ENCODE data around the gene ALAD.
"Not testable (repeated sequence)": the region's sequence is repeated elsewhere in the genome, so short reads cannot be mapped to it uniquely, and the experiment has no call there.

ALAD gene

DNA sequence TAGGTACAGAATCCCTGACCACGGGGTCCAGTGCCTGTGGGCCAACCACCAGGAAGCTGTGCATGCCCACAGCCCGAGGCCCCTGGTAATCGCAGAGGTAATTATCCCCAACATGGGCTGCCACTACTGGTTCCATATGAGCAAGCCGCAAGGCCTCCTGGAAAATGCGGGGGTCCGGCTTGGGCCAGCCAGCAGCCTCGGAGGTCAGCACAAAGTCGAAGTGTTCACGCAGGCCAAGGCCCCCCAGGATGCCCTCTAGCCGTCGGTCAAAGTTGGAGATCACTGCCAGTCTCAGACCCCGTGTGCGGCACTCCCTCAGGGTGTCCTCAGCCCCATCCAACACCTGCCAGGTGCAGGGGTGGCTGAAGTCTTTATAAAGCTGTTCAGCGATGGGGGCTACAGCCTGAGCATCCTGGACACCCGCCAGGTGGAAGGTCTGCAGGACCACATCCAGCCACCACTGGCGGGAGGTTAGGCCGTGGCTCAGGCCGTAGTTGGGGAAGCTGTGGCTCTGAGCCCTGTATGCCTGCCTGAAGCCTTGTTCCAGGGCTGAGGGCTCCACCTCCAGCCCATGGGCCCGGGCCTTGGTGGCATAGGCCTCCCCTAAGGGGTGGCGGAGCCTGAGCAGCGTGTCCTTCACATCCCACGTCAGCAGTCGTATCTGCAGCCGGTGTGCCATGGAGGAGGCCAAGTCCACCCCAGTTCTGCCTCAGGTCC, 27.2 kb downstream of the ALAD start:
- DNase-seq (ENCODE audit: low read depth in 2 of 2) = no peak

DNA sequence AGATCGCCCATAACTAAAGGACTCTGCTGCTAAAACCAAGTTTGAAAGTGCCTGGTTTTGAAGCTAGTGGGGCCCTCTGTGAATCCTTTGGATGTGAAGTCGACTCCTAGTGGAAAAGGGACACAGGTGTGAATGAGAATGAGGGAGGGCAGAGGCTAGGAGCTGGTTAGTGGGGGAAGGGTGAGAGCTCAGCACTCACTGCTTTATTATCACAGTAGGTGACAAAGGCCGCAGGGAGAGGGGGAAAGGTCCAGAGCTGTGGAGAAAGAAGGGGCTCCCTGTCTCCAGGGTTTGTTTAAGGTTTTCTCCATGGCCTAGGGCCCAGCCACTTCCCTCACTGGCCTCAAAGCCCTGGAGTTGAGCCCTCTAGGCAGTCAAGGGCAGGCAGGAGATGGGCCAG, 27.8 kb downstream of the ALAD start:
- no peak for DNase-seq (ENCODE audit: low read depth in 2 of 2)

DNA sequence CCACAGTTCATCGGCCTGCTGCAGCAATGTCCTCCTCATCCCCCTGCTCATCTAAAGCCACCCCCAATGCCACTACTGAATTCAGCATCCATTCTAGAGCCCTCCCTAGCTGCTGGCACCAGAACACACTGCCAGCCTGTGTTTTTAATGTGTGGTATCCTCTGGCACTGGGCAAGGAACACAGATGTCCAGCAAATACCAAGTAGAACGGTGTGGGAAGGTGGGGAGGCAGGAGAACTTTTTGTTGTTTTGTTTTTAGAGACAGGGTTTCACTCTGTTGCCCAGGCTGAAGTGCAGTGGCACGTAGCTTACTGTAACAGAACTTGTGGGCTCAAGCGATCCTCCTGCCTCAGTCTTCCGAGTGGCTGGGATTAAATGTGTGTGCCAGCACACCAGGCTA, 29.0 kb downstream of the ALAD start:
- DNase-seq (ENCODE audit: low read depth in 2 of 2) = no peak

DNA sequence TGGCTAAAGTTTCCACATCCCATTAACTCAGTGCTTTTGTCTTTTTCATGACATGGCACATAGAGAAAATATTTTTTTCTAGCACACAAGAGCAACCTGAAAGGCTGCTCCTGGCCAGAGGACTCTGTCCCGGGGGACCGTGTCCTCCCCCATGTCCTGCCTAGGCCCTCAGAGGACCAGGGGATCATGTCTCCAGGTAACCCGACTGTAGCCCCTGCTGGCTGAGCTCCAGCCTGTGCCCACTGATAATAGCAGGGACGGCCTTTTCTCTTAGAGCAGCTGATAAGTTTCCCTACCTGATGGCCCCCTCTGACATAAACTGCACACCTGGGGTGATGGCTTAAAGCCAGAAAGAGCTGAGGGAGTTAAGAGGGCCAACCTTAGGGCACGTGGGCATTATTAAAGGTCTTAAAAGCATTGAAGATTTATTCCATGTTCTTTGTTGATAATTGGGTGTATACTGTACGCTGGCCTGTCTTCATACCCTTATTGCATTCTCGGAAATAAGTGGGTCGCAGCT, 30.2 kb downstream of the ALAD start:
- DNase-seq (ENCODE audit: low read depth in 2 of 2) = no peak

DNA sequence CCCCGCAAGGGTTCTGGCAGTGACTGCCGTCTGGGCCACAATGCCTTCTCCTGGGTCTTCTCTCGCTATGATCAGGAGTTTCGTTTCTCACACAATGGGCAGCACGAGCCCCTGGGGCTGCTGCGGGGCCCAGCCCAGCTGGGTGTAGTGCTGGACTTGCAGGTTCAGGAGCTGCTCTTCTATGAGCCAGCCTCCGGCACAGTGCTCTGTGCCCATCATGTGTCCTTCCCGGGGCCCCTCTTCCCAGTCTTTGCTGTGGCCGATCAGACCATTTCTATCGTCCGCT, 31.3 kb downstream of the ALAD start:
- no peak for DNase-seq (ENCODE audit: low read depth in 2 of 2)

DNA sequence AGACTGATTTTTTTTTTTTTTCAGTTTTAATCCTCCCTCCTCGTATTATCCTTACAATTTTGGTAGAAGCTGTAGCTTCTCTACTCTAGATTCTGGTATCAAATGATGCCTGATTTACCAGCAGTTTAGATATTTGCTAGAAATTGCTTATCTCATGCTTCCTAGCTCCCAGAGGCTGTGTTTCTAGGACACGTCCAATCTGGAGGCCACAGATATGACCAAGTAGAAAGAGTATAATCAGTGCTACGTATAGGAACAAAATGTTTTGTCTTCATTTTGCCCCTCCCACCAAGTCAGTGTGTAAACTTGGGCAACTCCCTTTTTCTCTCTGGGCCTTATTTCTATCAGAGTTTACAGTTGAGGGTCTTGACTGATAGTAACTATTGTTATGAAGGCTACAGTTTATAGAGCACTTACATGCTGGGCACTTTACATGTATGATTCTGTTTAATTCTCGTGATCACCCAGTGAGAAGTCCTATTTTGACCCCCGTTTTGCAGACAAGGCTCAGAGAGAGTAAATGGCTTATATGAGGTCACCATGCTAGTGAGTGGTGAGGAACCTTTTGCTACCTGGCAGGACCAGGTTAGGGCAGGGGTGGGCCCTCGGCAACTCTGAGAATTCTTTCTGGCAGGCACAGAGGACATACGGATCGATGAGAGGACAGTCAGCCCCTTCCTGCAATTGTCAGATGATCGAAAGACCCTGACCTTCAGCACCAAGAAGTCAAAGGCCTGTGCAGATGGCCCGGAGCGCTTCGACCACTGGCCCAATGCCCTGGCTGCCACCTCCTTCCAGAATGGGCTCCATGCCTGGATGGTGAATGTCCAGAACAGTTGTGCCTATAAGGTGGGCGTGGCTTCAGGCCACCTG, 31.9 kb downstream of the ALAD start:
- no peak for DNase-seq (ENCODE audit: low read depth in 2 of 2)

DNA sequence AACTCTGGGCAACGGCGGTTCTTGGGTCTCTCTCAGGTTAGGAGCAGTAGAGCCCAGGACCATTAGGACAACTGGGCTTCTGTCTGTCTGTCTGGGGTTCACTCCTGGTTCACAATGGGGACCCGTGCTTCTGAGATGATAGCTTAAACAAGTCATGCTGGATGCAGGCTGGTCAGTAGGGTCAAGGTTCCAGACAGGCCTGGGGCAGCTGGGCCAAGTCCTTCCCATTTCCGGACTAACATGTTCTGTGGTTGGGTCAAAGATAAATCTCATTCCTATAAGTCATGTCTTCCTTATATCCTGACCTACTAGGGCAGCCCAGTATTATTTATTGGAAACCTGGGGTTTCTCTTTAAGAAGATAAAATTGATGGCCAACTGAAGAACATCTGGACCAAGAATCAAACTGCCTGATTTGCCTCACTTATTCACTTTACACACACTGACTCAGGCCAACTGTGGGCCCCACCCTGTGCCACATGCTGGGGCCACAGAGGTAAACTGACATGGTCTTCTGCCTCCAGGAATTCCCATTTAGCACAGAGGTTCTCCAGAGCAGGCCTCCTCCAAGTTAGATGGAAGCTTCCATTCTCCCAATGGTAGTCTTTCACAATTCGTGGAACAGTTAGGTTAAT, 32.6 kb downstream of the ALAD start:
- no peak for DNase-seq (ENCODE audit: low read depth in 2 of 2)

DNA sequence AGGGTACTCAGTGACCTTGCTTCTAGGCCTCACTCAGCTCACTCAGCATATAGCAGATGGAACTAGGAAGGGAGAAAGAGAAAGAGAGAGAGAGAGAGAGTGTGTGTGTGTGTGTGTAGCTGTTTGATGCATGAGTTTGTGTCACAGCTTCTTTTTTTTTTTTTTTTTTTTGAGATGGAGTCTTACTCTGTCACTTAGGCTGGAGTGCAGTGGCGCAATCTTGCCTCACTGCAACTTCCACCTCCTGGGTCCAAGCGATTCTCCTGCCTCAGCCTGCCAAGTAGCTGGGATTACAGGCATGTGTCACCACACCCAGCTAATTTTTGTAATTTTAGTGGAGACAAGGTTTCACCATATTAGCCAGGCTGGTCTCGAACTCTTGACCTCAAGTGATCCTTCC, 35.4 kb downstream of the ALAD start:
- not testable (repeated sequence) for DNase-seq (ENCODE audit: low read depth in 2 of 2)

DNA sequence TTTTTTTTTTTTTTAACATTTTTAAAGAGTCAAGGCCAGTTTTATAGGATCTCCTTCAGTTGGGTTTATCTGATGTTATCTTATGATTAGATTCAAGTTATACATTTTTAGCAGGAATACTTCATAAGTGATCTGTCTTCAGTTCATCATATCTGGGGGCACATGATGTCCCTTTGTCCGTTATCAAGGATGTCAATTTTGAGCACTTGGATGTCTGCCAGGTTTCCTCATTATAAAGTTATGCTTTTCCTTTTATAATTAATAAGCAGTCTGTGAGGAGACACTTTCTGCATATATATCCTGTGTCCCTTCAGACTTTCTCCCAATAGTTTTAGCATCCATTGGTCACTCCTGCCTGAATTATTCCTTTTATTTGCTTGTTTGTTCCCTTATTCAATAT, 36.1 kb downstream of the ALAD start:
- DNase-seq (ENCODE audit: low read depth in 2 of 2) = no peak

DNA sequence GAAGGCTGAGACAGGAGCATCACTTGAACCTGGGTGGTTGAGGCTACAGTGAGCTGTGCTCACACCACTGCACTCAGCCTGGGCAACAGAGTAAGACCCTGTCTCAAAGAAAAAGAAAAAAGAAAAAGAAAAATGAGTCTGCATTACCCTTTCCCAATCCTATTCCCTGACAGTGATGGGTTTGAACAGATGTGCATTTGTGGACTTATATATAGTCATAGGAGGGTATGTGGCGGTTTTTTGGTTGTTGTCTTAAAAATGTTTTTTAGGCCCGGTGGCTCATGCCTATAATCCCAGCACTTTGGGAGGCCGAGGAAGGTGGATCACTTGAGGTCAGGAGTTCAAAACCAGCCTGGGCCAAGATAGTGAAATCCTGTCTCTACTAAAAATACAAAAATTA, 37.7 kb downstream of the ALAD start:
- no peak for DNase-seq (ENCODE audit: low read depth in 2 of 2)

DNA sequence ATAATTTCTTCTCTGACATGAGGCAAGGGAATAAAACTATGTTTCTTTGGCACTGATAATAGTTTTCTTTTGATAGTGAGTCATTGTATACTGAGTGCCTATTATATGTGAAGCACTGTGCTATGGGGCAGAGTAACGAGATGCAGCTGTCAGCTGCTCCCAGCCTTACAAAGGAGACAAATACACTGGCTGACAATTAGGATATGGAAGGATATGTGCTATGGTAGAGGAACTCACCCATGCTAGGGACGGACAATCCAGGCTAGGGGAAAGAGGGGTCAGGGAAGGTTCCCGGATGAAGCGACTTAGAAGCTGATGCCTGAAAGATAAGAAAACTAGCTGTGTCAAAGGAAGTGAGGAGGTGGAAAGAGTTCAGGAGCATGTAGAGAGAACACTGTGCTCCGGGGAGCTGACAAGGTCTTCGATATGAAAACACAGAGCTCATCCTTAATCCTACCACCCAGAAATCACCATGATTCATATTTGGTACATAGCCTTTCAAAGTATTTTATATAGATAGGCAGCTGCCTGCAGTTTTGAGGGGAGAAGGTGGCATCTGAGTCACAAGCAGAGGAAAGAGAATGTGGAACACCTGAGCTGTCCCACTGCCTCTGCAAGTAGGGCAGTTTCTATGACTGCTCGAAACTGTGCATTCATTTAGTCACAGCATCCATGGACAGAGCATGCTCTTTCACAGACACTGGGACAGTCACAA, 39.6 kb downstream of the ALAD start:
- DNase-seq (ENCODE audit: low read depth in 2 of 2) = no peak

DNA sequence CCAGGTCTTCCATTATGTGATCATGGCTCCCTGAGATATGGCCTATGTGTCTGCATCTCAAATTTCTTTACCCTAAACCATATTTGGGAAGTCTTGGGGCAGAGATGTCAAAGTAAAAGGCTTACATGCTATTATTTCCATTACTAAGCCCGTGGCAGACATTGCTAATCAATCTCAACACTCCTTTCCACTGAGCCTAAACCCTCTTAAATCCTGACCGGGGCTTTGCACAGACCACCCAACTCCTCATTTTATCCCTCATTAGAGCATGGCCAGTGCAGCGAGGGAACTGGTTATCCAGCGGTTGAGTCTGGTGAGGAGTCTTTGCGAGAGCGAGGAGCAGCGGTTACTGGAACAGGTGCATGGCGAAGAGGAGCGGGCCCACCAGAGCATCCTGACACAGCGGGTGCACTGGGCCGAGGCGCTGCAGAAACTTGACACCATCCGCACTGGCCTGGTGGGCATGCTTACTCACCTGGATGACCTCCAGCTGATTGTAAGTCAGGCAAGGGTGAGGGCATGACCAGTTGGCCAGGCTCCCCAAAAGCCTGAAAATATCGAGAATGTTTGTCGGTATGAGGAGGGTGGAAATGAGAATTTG, 40.7 kb downstream of the ALAD start:
- DNase-seq (ENCODE audit: low read depth in 2 of 2) = no peak

DNA sequence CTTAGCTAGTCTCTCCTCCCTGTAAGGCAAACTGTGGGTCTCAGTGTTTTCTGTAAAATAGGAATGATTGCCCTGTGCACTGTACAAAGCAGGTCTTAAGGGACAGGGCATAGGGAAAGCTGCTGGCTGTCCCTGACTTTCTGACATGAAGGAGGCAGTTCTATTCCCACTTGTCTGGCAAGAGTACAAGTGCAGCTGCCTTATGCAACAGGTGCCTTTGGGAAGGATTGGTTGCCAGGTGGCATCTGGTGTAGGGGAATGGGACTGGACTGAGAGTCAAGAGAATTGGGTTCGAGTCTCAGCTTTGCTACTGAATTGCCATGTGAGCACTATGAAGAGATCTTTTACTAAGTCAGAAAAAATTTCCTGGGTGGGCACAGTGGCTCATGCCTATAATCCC, 41.7 kb downstream of the ALAD start:
- no peak for DNase-seq (ENCODE audit: low read depth in 2 of 2)

DNA sequence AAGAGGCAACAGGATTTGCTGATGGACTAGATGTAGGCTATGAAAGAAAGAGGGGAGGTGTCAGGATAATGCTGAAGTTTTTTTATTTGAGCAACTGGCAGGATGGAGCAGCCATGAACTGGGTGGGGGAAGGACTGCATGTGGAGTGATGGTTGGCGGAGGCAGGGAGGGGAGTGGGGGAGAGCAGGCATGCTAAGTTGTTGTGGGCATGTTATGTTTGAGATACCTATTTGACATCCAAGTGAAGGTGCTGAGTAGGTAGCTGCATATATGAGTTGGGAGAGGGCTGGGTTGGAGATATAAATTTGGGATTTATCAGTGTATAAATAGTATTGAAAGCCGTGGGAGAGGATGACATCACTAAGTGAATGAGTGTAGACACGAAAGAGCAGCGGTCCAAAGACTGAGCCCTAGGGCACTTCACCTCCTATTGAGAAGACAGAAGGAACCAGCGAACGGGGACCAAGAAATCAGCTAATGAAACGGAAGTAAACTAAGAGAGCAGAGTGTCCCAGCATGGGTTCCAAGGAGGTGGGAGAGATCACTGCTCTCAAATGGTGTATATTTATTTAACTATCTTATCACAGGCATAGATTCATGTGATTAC, 44.3 kb downstream of the ALAD start:
- DNase-seq (ENCODE audit: low read depth in 2 of 2) = no peak

DNA sequence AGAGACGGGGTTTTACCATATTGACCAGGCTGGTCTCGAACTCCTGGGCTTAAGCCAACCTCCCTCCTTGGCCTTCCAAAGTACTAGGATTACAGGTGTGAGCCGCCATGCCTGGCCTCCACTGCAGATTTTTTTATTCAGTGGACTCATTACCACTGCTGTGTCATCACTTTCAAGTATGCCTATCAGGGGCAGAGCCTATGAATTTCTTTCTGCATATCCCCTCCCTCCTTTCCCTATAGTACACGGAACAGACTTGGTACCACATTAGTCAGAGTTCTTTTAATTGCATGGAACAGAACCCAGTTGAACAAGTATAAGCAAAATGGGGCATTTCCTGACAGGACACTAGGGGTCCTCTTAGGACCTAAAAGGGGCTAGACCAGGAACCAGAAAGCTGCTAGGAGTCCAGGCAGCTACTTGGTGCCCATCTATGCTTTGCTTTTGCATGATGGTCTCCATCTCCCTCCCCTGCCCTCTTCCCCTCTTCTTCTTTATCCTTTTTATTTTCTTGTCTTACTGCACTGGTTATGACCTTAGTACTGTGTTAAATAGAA, 46.0 kb downstream of the ALAD start:
- DNase-seq (ENCODE audit: low read depth in 2 of 2) = no peak

DNA sequence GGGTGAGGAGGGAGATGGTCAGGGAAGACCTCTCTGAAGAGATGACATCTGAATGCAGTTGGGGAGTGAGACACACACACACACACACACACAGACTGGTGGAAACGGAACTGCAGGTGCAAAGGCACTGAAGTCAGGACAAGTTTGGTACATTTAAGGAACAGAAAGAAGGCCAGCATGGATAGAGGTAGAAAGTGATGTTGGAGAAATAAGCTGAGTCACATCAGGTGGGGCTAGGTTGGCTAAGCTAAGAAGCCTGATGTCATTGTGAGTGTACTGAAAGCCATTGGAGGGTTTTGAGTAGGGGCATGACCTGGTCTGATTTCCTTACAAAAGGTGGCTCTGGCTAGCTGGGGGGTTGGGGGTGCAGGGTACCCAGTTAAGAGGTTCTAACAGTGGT, 48.7 kb downstream of the ALAD start:
- DNase-seq (ENCODE audit: low read depth in 2 of 2) = no peak

DNA sequence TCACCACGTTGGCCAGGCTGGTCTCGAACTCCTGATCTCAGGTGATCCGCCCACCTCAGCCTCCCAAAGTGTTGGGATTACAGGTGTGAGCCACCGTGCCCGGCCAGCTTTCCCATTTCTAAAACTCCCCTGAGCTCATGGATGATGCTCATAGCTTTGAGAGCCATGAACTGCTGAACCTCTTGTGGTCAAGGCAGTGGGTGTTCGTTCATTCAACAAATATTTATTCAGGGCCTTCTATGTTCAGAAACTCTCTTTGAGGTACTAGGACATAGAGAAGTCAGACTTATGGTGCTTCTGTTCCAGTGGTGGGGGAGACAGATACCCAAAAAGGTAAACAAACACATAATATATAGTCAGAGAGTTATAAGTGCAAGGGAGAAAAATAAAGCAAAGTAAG, 49.1 kb downstream of the ALAD start:
- no peak for DNase-seq (ENCODE audit: low read depth in 2 of 2)

DNA sequence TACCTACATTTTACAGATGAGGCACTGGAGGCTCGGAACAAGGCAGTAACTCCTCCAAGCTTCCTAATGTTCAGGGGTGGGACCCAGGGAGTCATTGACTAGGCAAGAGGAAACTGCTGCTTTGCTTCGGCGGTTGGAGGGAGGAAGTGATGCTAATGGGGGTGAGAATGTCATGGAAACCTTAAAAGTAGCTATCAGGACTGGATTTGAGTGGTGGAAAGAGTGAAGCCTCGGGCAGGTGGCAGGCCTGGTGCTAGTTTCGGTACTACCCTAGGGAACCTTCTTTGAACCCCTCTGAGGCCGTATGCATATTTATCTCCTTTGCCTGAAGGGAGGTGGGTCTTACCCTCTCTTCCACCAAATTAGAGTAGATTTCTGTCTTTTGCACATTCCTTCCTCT, 50.1 kb downstream of the ALAD start:
- DNase-seq (ENCODE audit: low read depth in 2 of 2) = peak in 1 of 2 experiments; percentile 38

DNA sequence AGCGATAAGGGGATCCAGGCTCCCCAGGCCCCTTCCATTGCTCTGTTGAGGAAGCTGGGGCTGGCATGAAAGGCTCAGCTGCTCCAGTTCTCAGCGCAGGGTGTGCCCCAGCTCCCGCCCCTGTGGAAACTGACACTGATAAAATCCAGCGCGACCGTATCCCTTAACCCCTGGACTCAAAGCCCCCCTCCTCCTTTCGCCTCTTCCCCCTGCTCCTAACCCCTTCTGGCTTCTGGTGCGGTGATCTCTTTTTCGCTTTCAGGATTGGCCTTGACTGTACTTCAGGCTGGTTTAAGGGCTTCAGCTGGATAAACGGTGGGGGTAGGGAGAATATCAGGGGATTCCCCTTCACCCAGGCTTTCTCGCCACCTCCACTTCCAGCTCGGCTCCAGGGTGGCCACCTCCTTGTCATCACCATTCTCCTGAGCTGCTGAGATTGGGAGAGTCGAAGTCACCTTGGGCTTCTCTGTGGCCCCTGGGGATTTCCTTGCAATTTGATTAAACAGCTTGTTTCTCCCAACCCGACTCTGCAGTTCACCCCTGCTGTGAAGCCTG, 50.9 kb downstream of the ALAD start:
- no peak for DNase-seq (ENCODE audit: low read depth in 2 of 2)

DNA sequence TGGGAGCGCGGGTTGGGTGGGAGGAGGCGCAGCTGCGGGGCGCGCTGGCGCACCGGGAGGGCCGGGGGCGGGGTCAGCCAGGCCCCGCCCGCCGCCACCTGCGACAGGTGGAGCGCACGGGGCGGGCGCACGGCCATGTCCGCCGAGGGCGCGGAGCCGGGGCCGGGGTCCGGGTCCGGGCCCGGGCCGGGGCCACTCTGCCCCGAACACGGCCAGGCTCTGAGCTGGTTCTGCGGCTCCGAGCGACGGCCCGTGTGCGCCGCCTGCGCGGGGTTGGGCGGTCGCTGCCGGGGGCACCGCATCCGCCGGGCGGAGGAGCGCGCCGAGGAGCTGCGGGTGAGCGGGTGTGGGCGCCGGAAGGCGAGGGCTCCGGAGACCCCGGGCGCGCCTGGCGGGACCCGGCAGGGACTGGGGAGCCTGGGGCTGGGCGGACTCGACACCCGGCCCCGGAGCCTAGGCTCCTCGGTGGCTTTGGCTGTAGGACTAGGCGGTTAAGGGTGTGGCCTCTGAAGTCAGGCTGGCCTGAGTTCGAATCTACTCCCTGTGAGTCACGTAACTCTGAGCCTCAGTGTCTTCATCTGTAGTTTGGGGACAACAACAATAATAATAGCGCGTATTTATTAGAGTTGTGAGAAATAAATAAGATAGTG, 51.5 kb downstream of the ALAD start, which contains the start of gene BSPRY:
Gene BSPRY (plus strand): TSS at position 97 of the 650 bp plus-strand sequence. CDS start 39 bp downstream, at position 136.
- DNase-seq (ENCODE audit: low read depth in 2 of 2) = peak in 1 of 2 experiments; percentile 24
